ENCODE data around the gene CSMD2. TPM values are rescaled to one million over a fixed set of nuclear protein-coding genes. Genes with fewer than 3 reads are reported as not detected.
"Not testable (repeated sequence)": the region's sequence is repeated elsewhere in the genome, so short reads cannot be mapped to it uniquely, and the experiment has no call there.

Gene CSMD2
- 1.1 TPM for total RNA-seq

- DNase-seq (ENCODE audit: low spot score), result no peak
Measured at GRCh38 chr1:34164771-34165391, at the start of gene CSMD2. Gene CSMD2, minus strand, starts transcription at chr1:34165230. Its CDS starts 133 bp downstream, at chr1:34165097.

DNA sequence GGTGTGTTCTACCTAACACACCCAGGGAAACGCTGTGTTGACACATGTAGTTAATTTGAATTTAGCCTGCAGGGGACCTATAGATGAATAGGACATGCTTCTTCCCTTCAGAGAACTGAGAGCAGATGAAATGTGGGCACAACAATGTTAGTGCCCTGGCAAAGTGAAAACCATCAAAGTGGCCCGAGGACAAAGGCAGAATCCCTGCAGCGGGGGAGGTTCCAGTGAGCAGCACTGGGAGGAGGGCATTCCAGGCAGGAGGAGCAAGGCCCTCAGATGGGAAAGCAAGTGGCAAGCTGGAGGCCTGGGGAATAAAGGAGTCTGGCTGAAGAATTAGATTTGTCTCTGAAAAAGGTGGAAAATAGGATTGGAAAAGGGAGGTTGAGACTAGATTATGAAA lies 48.9 kb upstream of the CSMD2 start:
- no peak for DNase-seq (ENCODE audit: low spot score)

- no peak for DNase-seq (ENCODE audit: low spot score)
Measured at GRCh38 chr1:34212673-34213072, 47.6 kb upstream of the CSMD2 start.

- DNase-seq (ENCODE audit: low spot score), result no peak
Measured at GRCh38 chr1:34199927-34200326, 34.9 kb upstream of the CSMD2 start.

- DNase-seq (ENCODE audit: low spot score), result no peak
Measured at GRCh38 chr1:34192621-34193020, 27.6 kb upstream of the CSMD2 start.

DNA sequence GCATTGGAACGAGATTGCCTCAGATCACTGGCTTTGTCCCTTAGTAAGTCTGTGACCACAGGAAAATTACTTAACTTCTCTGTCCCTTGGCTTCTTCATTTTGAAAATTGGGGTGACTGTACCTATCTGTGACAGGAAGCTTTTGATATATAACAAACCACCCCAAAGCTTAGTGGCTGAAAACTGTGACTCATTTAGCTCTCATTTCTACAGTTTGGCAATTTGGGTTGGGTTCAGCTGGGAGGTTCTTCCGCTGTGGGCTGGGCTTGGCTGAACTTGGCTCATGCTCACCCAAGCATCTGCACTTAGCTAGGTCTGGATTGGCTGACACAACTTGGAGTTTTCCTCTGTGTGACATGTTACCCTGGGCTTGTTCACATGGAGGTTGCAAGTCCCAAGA lies 25.7 kb upstream of the CSMD2 start:
- no peak for DNase-seq (ENCODE audit: low spot score)

DNA sequence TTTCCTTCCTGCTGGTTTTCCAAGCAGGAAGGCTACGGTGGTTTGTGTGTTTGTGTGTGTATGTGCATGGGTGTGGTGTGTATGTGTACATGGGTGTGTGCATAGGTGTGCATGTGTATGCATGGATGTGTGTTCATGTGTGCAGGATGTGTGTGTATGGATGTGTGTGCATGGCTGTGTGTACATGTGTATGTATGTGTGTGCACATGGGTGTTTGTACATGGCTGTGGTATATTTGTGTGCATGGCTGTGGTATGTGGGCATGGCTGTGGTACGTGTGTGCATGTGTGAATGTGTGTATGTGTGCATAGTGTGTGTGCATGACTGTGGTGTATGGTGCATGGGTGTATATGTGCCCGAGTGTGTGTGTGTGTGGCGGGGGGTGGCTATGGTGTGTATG lies 24.0 kb upstream of the CSMD2 start:
- DNase-seq (ENCODE audit: low spot score), result no peak

DNA sequence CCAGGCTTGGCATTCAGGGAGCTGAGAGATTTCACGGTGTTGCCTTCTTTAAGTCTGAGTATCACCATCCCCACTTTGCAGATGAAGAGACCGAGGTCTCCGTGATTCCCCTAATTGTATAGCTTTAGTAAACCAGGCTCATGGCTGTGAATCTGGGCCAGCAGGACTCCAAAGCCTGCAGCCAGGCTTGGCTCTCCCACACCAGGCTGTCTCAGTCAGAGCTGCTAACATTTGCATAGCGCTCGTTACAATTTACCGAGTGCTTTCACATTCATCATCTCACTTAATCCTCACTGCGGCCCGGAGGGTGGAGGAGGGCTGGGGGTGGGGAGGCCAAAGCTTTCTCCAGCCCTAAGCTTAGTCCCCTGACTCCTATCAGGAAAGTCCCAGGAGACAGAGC lies 23.4 kb upstream of the CSMD2 start:
- DNase-seq (ENCODE audit: low spot score), result no peak

DNA sequence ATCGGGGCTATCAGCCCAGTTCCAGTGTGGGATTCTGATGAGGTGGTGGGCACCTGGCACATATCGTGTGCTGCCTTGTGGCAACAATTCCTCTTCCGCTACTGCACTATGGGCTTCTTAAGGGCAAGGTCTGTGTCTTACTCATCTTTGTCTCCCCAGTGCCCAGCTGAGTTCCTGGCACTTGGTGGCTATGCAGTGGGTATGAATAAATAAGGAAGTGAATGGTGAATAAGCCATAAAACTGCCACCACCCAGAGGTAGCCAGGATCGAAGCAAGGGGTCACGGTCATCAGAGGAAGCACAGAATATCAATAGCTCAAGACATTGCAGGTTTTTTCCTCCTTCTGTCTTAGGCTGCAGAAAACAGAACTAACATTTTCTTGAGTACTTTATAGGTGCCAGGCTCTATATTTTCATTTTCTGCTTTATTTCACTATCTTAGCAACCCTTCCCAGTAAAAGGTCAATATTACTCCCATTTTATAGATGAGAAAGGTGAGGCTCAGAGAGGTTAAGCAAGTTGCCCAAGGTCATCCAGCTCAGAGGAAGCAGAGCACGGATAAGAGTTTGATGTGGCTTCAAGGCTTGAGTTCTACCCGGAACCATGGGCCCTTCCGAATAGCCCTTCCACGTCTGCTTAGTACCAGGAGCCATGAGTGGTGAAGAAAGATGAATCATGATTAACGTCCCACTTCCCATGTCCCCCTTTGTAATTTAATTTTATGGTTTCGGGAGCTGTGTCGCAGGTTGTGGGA lies 21.9 kb upstream of the CSMD2 start:
- no peak for DNase-seq (ENCODE audit: low spot score)

DNA sequence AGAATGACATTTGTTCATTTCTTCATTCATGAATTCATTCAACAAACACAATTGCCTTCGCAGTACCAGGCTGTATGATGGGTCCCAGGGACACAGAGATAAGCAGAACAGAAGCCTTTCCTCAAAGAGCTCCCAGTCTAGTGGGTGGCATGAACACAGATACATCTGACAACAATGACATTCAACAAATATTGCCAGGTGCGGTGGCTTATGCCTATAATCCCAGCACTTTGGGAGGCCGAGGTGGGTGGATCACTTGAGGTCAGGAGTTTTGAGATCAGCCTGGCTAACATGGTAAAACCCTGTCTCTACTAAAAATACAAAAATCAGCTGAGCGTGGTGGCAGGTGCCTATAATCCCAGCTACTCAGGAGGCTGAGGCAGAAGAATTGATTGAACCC lies 18.4 kb upstream of the CSMD2 start:
- not testable (repeated sequence) for DNase-seq (ENCODE audit: low spot score)

GRCh38 chr1:34178072-34178471 lies 13.0 kb upstream of the CSMD2 start:
- no peak for DNase-seq (ENCODE audit: low spot score)

DNA sequence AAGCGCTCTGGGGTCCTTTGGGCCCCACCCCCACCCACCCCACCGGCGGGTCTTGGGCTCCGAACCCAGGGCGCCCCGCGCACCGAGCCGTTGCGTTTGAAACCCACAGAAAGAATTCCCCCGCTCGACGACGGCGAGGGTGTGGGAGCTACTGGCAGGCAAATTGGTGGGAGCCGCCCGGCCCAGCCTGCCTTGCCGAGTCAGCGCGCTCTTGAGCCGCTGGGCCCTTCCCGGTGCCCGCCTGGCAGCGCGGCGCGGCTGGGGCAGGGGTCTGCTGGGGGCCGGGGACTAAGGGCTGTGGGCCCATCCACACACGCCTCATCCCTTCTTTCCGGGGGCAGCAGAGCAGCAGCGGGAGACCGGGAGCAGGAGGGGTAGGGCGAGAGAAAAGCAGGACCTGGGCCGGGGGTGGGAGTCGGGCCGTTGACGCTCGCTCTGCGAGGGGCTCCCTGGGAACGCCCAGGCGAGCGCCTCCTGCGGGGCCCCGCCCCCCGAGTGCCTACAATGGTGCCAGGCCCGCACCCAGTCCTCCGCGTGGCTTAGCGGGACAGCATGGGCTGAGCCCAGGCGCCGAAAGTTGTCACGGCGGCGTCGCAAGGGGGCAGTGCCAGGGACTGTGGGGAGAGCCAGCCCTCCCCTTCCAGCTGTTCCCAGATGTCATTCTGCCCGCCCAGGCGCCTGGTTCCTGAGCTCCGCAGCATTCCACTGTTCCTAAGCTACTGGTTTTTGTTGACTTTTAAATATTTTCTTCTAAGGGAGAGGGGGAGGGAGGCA lies 12.0 kb upstream of the CSMD2 start, which contains the start of gene C1orf94:
TSS of gene C1orf94 (plus strand) at position 78 of the 774 bp plus-strand sequence. CDS start 883 bp downstream, outside the sequence.
- no peak for DNase-seq (ENCODE audit: low spot score)

- DNase-seq (ENCODE audit: low spot score), result no peak
Measured at GRCh38 chr1:34175744-34176143, 10.7 kb upstream of the CSMD2 start.

DNA sequence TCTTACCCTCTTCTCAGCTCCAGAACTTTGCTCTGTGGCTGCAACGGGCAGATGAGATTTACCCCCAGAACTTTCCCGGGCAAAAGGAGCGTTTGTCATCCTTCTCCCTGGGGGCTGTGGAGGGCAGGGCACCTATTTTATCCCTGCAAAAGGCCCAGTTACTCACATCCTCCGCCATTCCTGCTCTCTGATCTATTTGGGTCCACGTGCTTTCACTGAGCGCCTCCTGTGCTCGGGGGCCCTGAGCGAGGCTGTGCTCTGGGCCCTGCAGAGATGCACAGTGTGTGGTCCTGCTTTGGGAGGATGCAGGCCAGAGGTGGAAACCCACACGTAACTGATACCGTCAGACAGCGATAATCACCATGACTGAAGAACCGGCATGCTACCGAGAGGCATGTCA lies 2.4 kb upstream of the CSMD2 start:
- DNase-seq (ENCODE audit: low spot score), result no peak

DNA sequence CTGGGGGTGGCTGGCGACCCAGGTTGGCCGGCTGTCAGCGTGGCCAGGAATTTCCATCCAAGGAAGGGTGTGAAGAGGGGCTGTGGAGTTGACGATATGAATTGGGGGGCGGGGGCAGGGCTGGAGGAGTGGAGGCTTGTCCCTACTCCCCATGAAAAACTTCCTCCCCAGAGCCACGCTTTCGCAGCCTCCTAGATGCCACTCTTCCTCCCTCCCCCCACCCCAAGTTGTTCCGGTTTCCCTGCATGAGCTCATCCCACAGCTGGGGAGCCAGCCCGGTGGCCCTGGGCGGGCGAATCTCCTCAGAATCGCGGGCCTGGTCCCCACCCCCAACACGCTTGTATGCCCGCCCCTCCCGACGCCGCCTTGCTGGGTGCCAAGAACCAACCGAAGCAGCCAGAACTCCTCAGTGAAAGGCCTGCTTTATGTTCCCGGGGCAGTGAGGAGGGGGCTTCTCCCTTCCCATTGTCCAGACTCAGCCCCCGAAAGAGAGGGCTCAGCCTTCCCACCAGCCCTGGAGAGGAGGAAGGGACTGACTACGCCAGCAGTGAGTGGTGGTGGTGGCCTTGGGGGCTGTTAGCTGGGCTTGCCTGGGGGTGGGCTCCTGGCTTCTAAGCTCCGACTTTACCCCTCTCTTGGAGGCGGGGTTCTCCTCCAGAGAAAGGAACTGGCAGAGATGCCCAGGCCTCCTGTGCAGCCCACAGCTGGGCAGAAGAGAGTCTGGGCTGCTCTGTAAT lies 1.8 kb upstream of the CSMD2 start:
- DNase-seq (ENCODE audit: low spot score), result no peak

- DNase-seq (ENCODE audit: low spot score), result no peak
Measured at GRCh38 chr1:34166191-34166624, 1.2 kb upstream of the CSMD2 start.

DNA sequence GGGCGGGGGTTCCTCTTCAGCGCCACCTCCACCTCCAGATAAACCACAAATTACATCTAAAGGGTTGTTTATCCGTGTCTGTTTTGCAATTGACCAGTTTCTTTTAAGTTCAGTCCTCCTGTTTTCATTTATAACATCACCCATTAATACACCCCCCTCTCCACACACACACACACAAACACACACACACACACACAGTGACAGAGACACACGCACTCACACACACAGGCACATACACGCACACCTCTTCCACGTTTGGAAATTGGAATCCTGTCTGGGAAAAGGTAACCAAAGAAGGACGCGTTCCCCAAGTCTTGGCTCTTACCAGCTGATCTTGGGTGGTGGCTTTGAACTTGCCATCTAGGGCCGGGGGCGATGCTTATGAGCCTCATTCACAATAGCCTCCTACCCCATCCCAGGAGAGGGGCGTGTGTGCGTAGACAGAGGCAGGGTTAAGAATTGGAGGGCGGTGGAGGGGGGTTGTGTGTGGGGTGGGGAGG lies 442 bp upstream of the CSMD2 start:
- no peak for DNase-seq (ENCODE audit: low spot score)

- DNase-seq (ENCODE audit: low spot score), result no peak
Measured at GRCh38 chr1:34163792-34164731, 968 bp downstream of the CSMD2 start.

GRCh38 chr1:34162852-34163766 lies 1.9 kb downstream of the CSMD2 start:
- DNase-seq (ENCODE audit: low spot score), result peak; percentile 76

All from ureter (tissue), 1 donor.